ENCODE results near the gene CLSTN2.

DNA sequence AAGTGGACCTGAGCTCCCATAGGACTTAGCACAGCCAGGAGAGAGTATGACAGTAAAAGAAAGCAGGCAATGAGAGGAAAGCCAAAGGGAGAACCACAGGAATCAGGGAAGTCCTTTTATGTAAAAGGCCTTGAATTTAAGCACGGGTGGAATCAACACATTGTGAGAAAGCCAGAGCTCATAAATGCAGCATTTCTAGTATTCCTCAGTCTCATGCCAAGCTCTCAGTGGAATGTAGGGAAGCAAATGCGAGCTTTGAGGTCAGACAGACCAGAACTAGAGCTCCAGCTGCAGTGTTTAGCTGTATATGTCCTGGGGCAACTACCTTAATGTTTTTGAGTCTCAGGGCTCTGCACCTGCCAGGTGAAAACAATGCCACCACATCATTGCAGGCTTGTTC lies 610.8 kb downstream of the CLSTN2 start:
- no peak for TF ChIP-seq POLR2A (IDR thresholded peaks at IDR 0.05; ENCODE audit: borderline replicate concordance, extremely low read depth, insufficient read depth, insufficient read length)
- TF ChIP-seq, protein P1, sequence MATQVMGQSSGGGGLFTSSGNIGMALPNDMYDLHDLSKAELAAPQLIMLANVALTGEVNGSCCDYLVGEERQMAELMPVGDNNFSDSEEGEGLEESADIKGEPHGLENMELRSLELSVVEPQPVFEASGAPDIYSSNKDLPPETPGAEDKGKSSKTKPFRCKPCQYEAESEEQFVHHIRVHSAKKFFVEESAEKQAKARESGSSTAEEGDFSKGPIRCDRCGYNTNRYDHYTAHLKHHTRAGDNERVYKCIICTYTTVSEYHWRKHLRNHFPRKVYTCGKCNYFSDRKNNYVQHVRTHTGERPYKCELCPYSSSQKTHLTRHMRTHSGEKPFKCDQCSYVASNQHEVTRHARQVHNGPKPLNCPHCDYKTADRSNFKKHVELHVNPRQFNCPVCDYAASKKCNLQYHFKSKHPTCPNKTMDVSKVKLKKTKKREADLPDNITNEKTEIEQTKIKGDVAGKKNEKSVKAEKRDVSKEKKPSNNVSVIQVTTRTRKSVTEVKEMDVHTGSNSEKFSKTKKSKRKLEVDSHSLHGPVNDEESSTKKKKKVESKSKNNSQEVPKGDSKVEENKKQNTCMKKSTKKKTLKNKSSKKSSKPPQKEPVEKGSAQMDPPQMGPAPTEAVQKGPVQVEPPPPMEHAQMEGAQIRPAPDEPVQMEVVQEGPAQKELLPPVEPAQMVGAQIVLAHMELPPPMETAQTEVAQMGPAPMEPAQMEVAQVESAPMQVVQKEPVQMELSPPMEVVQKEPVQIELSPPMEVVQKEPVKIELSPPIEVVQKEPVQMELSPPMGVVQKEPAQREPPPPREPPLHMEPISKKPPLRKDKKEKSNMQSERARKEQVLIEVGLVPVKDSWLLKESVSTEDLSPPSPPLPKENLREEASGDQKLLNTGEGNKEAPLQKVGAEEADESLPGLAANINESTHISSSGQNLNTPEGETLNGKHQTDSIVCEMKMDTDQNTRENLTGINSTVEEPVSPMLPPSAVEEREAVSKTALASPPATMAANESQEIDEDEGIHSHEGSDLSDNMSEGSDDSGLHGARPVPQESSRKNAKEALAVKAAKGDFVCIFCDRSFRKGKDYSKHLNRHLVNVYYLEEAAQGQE (IDR thresholded peaks at IDR 0.05; ENCODE audit: low read depth), result no peak
- no peak for TF ChIP-seq TCF7L2 (IDR thresholded peaks at IDR 0.05; ENCODE audit: borderline replicate concordance, extremely low read depth, insufficient read depth, insufficient read length)
- no peak for TF ChIP-seq EZH2 (IDR thresholded peaks at IDR 0.05)
- TF ChIP-seq, protein P2, sequence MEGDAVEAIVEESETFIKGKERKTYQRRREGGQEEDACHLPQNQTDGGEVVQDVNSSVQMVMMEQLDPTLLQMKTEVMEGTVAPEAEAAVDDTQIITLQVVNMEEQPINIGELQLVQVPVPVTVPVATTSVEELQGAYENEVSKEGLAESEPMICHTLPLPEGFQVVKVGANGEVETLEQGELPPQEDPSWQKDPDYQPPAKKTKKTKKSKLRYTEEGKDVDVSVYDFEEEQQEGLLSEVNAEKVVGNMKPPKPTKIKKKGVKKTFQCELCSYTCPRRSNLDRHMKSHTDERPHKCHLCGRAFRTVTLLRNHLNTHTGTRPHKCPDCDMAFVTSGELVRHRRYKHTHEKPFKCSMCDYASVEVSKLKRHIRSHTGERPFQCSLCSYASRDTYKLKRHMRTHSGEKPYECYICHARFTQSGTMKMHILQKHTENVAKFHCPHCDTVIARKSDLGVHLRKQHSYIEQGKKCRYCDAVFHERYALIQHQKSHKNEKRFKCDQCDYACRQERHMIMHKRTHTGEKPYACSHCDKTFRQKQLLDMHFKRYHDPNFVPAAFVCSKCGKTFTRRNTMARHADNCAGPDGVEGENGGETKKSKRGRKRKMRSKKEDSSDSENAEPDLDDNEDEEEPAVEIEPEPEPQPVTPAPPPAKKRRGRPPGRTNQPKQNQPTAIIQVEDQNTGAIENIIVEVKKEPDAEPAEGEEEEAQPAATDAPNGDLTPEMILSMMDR (IDR thresholded peaks at IDR 0.05 in 2 of 3, conservative IDR thresholded peaks at IDR 0.05 in 1 of 3; ENCODE audit: borderline replicate concordance in 1 of 3, insufficient read depth in 1 of 3, low read depth in 2 of 3, low read length in 2 of 3), result no peak
- no peak for TF ChIP-seq EZH2phosphoT487 (IDR thresholded peaks at IDR 0.05; ENCODE audit: borderline replicate concordance)
- TF ChIP-seq ZFX (IDR thresholded peaks at IDR 0.05), result no peak
- TF ChIP-seq CEBPB (IDR thresholded peaks at IDR 0.05; ENCODE audit: low read depth), result no peak
- no peak for TF ChIP-seq ZNF274 (IDR thresholded peaks at IDR 0.05; ENCODE audit: low read depth, low read length)
- no peak for TF ChIP-seq YY1 (IDR thresholded peaks at IDR 0.05; ENCODE audit: extremely low read depth, insufficient replicate concordance, low read depth, low read length)
- TF ChIP-seq, protein P3, sequence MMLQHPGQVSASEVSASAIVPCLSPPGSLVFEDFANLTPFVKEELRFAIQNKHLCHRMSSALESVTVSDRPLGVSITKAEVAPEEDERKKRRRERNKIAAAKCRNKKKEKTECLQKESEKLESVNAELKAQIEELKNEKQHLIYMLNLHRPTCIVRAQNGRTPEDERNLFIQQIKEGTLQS (IDR thresholded peaks at IDR 0.05), result no peak
- TF ChIP-seq JUND (IDR thresholded peaks at IDR 0.05), result no peak

Data from HCT116 (cell line).